HepG2 (cell line): ENCODE results near the gene CYP2W1. TPM values are rescaled to one million over a fixed set of nuclear protein-coding genes. Genes with fewer than 3 reads are reported as not detected.

ENCODE experiments used
- ESRRA ChIP-seq: sonication (generic); formaldehyde crosslinking; IDR thresholded peaks from 2 replicates; pipeline ENCODE4 v1.5.1; 2020; ENCODE audit warnings: mild to moderate bottlenecking, low read depth, missing genetic modification reagents
- GATA4 ChIP-seq: sonication (generic); IDR thresholded peaks from 2 replicates; pipeline ENCODE4 v1.6.1; 2016; ENCODE audit warnings: antibody characterized with exemption, low read depth, borderline replicate concordance
- GPN1 ChIP-seq: sonication (generic); formaldehyde crosslinking; IDR thresholded peaks from 2 replicates; pipeline ENCODE4 v1.5.1; 2020; ENCODE audit warnings: missing genetic modification reagents, borderline replicate concordance
- HOXD1 ChIP-seq: sonication (generic); formaldehyde crosslinking; IDR thresholded peaks from 2 replicates; pipeline ENCODE4 v1.5.0; 2020; ENCODE audit warnings: missing genetic modification reagents
- KDM2A ChIP-seq: sonication (generic); formaldehyde crosslinking; IDR thresholded peaks from 2 replicates; pipeline ENCODE4 v1.4.0; 2020; ENCODE audit warnings: low read depth, missing genetic modification reagents, borderline replicate concordance
- KLF15 ChIP-seq: sonication (generic); formaldehyde crosslinking; IDR thresholded peaks from 2 replicates; pipeline ENCODE4 v1.8.1; 2023; ENCODE audit warnings: borderline replicate concordance, mild to moderate bottlenecking, inconsistent platforms, missing genetic modification reagents, mixed read lengths
- MAF1 ChIP-seq: sonication (generic); formaldehyde crosslinking; IDR thresholded peaks from 2 replicates; pipeline ENCODE4 v1.5.0; 2020; ENCODE audit warnings: missing genetic modification reagents, borderline replicate concordance
- MED13 ChIP-seq: sonication (generic); formaldehyde crosslinking; IDR thresholded peaks from 2 replicates; pipeline ENCODE4 v1.5.0; 2020; ENCODE audit warnings: missing genetic modification reagents
- SP2 ChIP-seq: sonication (generic); formaldehyde crosslinking; IDR thresholded peaks from 2 replicates; pipeline ENCODE4 v1.5.1; 2020; ENCODE audit warnings: mild to moderate bottlenecking, missing genetic modification reagents
- ZNF180 ChIP-seq: sonication (generic); formaldehyde crosslinking; IDR thresholded peaks from 2 replicates; pipeline ENCODE4 v1.4.0; 2020; ENCODE audit warnings: low read depth, missing genetic modification reagents, borderline replicate concordance
- ZNF207 ChIP-seq: fragments of 450-650 bp; IDR thresholded peaks from 2 replicates; pipeline ENCODE4 v1.6.1; 2016; ENCODE audit warnings: antibody characterized with exemption, borderline replicate concordance
- ZNF782 ChIP-seq: sonication (generic); formaldehyde crosslinking; IDR thresholded peaks from 2 replicates; pipeline ENCODE4 v1.4.0; 2020; ENCODE audit warnings: missing genetic modification reagents, mild to moderate bottlenecking, borderline replicate concordance
- ZNF816 ChIP-seq: sonication (generic); formaldehyde crosslinking; IDR thresholded peaks from 2 replicates; pipeline ENCODE4 v1.8.0; 2022; ENCODE audit warnings: missing genetic modification reagents, mild to moderate bottlenecking, borderline replicate concordance
- polyA plus RNA-seq, 8 experiments: library from polyadenylated mRNA; depleted of rRNA in 3 of 8; stranded (reverse) in 7 of 8; unstranded in 1 of 8; fragments of >200 nt; fragmentation: Illumina TruSeq in 4 of 8; extraction: Trizol in 4 of 8; gene quantifications; 2 replicates each; pipeline versions ENCODE4 v1.2.1 to v1.2.3, GENCODE V29; 2011 to 2016; ENCODE audit warnings: low read depth in 4 of 8, missing spikeins in 1 of 8, mixed read lengths in 1 of 8; ENCODE audit not compliant: insufficient read depth in 1 of 8
- total RNA-seq, 5 experiments: library from RNA; depleted of rRNA; stranded (reverse); fragments of >200 nt; fragmentation: Illumina TruSeq; extraction: Trizol; gene quantifications; 2 replicates each; pipeline ENCODE4 v1.2.3, GENCODE V29; 2016; ENCODE audit warnings: low read depth in 1 of 5
- TF ChIP-seq, protein P1 (sequence below): sonication (generic); formaldehyde crosslinking; IDR thresholded peaks from 2 replicates; pipeline ENCODE4 v1.5.1; 2020; ENCODE audit warnings: missing genetic modification reagents, mild to moderate bottlenecking, borderline replicate concordance
- TF ChIP-seq, protein P2 (sequence below): sonication (generic); formaldehyde crosslinking; IDR thresholded peaks from 2 replicates; pipeline ENCODE4 v1.5.1; 2020; ENCODE audit warnings: missing genetic modification reagents, mild to moderate bottlenecking, borderline replicate concordance
- TF ChIP-seq, protein P3 (sequence below), 2 experiments: fragments of 450-650 bp in 1 of 2; sonication (generic) in 1 of 2; formaldehyde crosslinking; IDR thresholded peaks; 2 replicates each; pipeline versions ENCODE4 v1.5.0 to v1.8.0; 2020 to 2022; ENCODE audit warnings: mild to moderate bottlenecking in 1 of 2, missing genetic modification reagents in 1 of 2
- TF ChIP-seq, protein P4 (sequence below): IDR thresholded peaks from 2 replicates; pipeline ENCODE4 v1.6.1; 2016; ENCODE audit warnings: low read depth, control low read depth
- TF ChIP-seq, protein P5 (sequence below): sonication (generic); formaldehyde crosslinking; IDR thresholded peaks from 2 replicates; pipeline ENCODE4 v1.4.0; 2020; ENCODE audit warnings: mild to moderate bottlenecking, low read depth, missing genetic modification reagents
- TF ChIP-seq, protein P6 (sequence below): IDR thresholded peaks from 2 replicates; pipeline ENCODE4 v1.6.1; 2016
- TF ChIP-seq, protein P7 (sequence below): sonication (generic); formaldehyde crosslinking; IDR thresholded peaks from 2 replicates; pipeline ENCODE4 v1.8.1; 2023; ENCODE audit warnings: mild to moderate bottlenecking, missing genetic modification reagents

Gene CYP2W1
- total and polyA plus RNA-seq, 2 of the 13 experiments (the other 11 are each of a cell fraction or from before 2014, with no cell fraction given) = 19.5 to 31.7 TPM

DNA sequence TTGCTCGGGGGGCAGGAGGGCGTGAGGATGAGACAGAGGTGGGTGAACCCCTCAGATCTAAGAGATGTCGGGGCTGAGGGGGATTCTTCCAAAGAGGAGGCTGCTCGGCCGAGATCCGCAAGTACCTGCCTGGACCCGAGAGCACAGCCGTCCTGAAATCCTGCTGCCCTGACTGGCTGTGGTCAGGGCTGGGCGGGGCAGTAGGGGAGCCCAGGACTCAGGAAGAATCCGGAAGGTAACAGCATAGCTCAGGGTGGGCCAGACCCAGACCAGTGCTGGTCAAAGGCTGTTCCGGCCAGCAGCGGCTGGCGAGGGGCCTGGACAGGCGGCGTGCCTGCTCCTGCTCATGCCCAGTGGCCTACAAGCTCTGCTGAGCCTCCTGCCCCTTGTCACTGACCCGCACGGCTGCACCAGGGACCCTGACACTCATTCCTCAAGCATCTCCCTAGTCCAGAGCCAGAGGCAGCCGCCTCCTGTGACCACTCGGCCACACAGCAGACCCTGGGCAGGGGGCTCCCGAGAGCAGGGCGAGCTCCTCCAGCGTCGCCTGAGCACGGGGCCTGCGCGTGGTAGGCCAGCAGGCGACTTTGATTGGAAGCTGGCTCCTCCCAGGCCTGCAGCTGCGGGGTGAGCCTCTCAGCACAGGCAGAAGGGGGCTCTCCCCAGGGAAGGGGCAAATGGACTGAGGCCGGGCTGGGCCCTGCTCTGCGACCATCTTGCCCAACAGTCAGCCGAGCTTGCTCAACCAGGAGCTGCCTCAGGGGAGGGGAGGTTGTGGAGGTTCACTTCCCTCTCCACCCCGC is 25.4 kb upstream of the CYP2W1 start (continued):
- TF ChIP-seq, protein P1, sequence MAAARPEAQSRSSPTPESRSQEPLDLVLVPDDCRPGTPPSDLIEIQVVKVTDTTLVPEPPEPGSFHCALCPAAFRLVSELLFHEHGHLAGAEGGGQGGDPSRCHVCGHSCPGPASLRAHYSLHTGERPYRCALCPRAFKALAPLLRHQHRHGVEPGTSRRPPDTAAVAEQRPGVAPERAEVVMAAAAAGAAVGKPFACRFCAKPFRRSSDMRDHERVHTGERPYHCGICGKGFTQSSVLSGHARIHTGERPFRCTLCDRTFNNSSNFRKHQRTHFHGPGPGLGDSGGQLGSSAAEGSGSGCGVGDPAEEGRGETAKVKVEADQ (CRISPR knock-in tag) = peak; percentile 95
- TF ChIP-seq, protein P2, sequence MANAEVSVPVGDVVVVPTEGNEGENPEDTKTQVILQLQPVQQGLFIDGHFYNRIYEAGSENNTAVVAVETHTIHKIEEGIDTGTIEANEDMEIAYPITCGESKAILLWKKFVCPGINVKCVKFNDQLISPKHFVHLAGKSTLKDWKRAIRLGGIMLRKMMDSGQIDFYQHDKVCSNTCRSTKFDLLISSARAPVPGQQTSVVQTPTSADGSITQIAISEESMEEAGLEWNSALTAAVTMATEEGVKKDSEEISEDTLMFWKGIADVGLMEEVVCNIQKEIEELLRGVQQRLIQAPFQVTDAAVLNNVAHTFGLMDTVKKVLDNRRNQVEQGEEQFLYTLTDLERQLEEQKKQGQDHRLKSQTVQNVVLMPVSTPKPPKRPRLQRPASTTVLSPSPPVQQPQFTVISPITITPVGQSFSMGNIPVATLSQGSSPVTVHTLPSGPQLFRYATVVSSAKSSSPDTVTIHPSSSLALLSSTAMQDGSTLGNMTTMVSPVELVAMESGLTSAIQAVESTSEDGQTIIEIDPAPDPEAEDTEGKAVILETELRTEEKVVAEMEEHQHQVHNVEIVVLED (CRISPR knock-in tag) = peak; percentile 78
- TF ChIP-seq, protein P3, sequence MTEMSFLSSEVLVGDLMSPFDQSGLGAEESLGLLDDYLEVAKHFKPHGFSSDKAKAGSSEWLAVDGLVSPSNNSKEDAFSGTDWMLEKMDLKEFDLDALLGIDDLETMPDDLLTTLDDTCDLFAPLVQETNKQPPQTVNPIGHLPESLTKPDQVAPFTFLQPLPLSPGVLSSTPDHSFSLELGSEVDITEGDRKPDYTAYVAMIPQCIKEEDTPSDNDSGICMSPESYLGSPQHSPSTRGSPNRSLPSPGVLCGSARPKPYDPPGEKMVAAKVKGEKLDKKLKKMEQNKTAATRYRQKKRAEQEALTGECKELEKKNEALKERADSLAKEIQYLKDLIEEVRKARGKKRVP (CRISPR knock-in tag; IDR thresholded peaks at IDR 0.05) = peak in 1 of 2 experiments; percentile 44; a peak in 1 of 4 replicates
- TF ChIP-seq, protein P4, sequence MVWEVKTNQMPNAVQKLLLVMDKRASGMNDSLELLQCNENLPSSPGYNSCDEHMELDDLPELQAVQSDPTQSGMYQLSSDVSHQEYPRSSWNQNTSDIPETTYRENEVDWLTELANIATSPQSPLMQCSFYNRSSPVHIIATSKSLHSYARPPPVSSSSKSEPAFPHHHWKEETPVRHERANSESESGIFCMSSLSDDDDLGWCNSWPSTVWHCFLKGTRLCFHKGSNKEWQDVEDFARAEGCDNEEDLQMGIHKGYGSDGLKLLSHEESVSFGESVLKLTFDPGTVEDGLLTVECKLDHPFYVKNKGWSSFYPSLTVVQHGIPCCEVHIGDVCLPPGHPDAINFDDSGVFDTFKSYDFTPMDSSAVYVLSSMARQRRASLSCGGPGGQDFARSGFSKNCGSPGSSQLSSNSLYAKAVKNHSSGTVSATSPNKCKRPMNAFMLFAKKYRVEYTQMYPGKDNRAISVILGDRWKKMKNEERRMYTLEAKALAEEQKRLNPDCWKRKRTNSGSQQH (CRISPR knock-in tag) = peak; percentile 65
- TF ChIP-seq MAF1 (CRISPR knock-in tag) (no peak), KLF15 (CRISPR knock-in tag) (no peak), ZNF207 (no peak), HOXD1 (no peak; the same call in 1 of the 2 replicates), ZNF180 (CRISPR knock-in tag) (no peak; the same call in 1 of the 2 replicates), ZNF782 (CRISPR knock-in tag) (peak; percentile 97), SP2 (peak; percentile 60), ESRRA (CRISPR knock-in tag) (peak; percentile 37), KDM2A (CRISPR knock-in tag) (peak; percentile 64), ZNF816 (CRISPR knock-in tag) (peak; percentile 95; the same call in 1 of the 2 replicates), GATA4 (peak; percentile 56; the same call in 1 of the 2 replicates), MED13 (CRISPR knock-in tag) (peak; percentile 82), GPN1 (CRISPR knock-in tag) (no peak)
- TF ChIP-seq, protein P5, sequence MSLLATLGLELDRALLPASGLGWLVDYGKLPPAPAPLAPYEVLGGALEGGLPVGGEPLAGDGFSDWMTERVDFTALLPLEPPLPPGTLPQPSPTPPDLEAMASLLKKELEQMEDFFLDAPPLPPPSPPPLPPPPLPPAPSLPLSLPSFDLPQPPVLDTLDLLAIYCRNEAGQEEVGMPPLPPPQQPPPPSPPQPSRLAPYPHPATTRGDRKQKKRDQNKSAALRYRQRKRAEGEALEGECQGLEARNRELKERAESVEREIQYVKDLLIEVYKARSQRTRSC (CRISPR knock-in tag) = 0 out of 2 replicates have a peak, but pooled peaks have one; percentile 34
- TF ChIP-seq, protein P6, sequence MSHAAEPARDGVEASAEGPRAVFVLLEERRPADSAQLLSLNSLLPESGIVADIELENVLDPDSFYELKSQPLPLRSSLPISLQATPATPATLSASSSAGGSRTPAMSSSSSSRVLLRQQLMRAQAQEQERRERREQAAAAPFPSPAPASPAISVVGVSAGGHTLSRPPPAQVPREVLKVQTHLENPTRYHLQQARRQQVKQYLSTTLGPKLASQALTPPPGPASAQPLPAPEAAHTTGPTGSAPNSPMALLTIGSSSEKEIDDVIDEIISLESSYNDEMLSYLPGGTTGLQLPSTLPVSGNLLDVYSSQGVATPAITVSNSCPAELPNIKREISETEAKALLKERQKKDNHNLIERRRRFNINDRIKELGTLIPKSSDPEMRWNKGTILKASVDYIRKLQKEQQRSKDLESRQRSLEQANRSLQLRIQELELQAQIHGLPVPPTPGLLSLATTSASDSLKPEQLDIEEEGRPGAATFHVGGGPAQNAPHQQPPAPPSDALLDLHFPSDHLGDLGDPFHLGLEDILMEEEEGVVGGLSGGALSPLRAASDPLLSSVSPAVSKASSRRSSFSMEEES (CRISPR knock-in tag) = peak; percentile 85
- TF ChIP-seq, protein P7, sequence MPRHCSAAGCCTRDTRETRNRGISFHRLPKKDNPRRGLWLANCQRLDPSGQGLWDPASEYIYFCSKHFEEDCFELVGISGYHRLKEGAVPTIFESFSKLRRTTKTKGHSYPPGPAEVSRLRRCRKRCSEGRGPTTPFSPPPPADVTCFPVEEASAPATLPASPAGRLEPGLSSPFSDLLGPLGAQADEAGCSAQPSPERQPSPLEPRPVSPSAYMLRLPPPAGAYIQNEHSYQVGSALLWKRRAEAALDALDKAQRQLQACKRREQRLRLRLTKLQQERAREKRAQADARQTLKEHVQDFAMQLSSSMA = peak; percentile 57; the same call in 1 of the 2 replicates
